ENCODE results near the gene CEP131. TPM values are rescaled to one million over a fixed set of nuclear protein-coding genes. Genes with fewer than 3 reads are reported as not detected.

CEP131 gene
- total and polyA plus RNA-seq, 7 donors = 1.8 to 11.6 (median 5.0) TPM

GRCh38 chr17:81170727-81171494 is 51.9 kb downstream of the CEP131 start:
- no peak overlapping the region for H3K27ac ChIP-seq
- 89 to 94% methylated on average over 15 of the region's 15 CpGs for WGBS, 2 donors
- peaks cover 0 to 3% (median 0%) of the 10 kb centered on the region in 4 donors for H3K9me3 ChIP-seq
- intact Hi-C loops (cut with DNase I) = no loop called here
- TF ChIP-seq CTCF (IDR thresholded peaks at IDR 0.05) (no peak), EP300 (IDR thresholded peaks at IDR 0.05) (no peak), POLR2A (IDR thresholded peaks at IDR 0.05) (no peak), POLR2AphosphoS5 (IDR thresholded peaks at IDR 0.05) (no peak)
- no peaks in the 10 kb centered on the region for H3K36me3 ChIP-seq
- no peak for DNase-seq
- no peak overlapping the region for H3K4me3 ChIP-seq
- peaks cover 0 to 5% (median 4%) of the 10 kb centered on the region in 4 donors for H3K4me1 ChIP-seq
- H3K27me3 ChIP-seq = peaks cover 5 to 24% (median 16%) of the 10 kb centered on the region in 3 donors

DNA sequence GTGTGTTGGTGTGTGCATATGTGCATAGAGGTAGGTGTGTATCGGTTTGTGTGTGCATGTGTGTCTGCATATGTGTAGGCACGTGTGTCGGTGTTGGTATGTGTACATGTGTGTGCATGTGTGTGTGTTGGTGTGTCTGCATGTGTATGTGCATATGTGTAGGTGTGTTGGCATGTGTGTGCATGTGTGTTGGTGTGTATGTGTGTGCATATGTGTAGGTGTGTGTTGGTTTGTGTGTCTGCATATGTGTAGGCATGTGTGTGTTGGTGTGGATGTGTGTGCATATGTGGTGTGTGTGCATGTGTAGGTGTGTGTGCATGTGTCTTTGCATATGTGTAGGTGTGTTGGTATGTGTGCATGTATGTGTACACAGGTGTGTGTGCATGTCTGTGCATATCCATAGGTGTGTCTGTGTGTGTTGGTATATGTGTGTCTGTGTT is 52.9 kb downstream of the CEP131 start:
- Histone ChIP-seq H3K27me3 (peaks cover 5 to 31% (median 20%) of the 10 kb centered on the region in 3 donors), H3K4me3 (no peak overlapping the region), H3K9me3 (no peaks in the 10 kb centered on the region), H3K36me3 (no peaks in the 10 kb centered on the region), H3K4me1 (peaks cover 0 to 10% (median 9%) of the 10 kb centered on the region in 4 donors), H3K27ac (no peak overlapping the region)
- 93 to 96% methylated on average over 3 of the region's 3 CpGs for WGBS, 2 donors
- TF ChIP-seq POLR2A (IDR thresholded peaks at IDR 0.05) (no peak), POLR2AphosphoS5 (IDR thresholded peaks at IDR 0.05) (no peak), CTCF (IDR thresholded peaks at IDR 0.05) (no peak), EP300 (IDR thresholded peaks at IDR 0.05) (no peak)
- intact Hi-C loops (cut with DNase I) = no loop called here
- DNase-seq = no peak

- no peak overlapping the region for H3K4me3 ChIP-seq
- no peaks in the 10 kb centered on the region for H3K36me3 ChIP-seq
- H3K27ac ChIP-seq = no peak overlapping the region
- peaks cover 0 to 10% (median 9%) of the 10 kb centered on the region in 4 donors for H3K4me1 ChIP-seq
- WGBS, 2 donors = 92 to 95% methylated on average over 7 of the region's 7 CpGs
- TF ChIP-seq POLR2A (IDR thresholded peaks at IDR 0.05) = no peak
- no peak for TF ChIP-seq POLR2AphosphoS5 (IDR thresholded peaks at IDR 0.05)
- TF ChIP-seq CTCF (IDR thresholded peaks at IDR 0.05) = no peak
- TF ChIP-seq EP300 (IDR thresholded peaks at IDR 0.05) = no peak
- no peak for DNase-seq
- no peaks in the 10 kb centered on the region for H3K9me3 ChIP-seq
- H3K27me3 ChIP-seq = peaks cover 5 to 34% (median 20%) of the 10 kb centered on the region in 3 donors
- intact Hi-C loops (cut with DNase I) = no loop called here
Observed at GRCh38 chr17:81167638-81168037, 55.1 kb downstream of the CEP131 start.

DNA sequence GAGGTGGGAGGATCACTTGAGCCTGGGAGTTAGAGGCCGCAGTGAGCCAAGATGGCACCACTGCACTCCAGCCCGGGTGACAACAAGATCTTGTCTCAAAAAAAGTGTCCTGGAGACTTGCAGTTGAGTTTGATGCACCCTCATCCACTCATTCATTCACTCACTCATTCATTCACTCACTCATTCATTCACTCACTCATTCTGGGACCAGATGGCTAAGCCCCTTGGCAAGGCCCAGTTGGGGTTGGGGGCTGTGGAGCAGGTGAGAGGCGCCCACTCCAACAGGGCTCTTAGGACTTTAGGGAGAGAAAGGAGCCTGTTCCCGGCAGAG is 55.6 kb downstream of the CEP131 start:
- intact Hi-C loops (cut with DNase I) = no loop called here
- Histone ChIP-seq H3K4me1 (peaks cover 0 to 10% (median 9%) of the 10 kb centered on the region in 4 donors), H3K36me3 (no peaks in the 10 kb centered on the region), H3K4me3 (no peak overlapping the region), H3K27ac (no peak overlapping the region), H3K9me3 (no peaks in the 10 kb centered on the region), H3K27me3 (peaks cover 5 to 34% (median 20%) of the 10 kb centered on the region in 3 donors)
- WGBS, 2 donors = 92 to 97% methylated on average over 4 of the region's 4 CpGs
- DNase-seq = no peak
- TF ChIP-seq POLR2A (IDR thresholded peaks at IDR 0.05) (no peak), CTCF (IDR thresholded peaks at IDR 0.05) (no peak), EP300 (IDR thresholded peaks at IDR 0.05) (no peak), POLR2AphosphoS5 (IDR thresholded peaks at IDR 0.05) (no peak)

All from sigmoid colon (tissue), 7 donors.